Naive thymus-derived CD8-positive, alpha-beta T cell (primary cell): ENCODE data around the gene OR8H3. TPM values are rescaled to one million over a fixed set of nuclear protein-coding genes. Genes with fewer than 3 reads are reported as not detected.
"Not testable (repeated sequence)": the region's sequence is repeated elsewhere in the genome, so short reads cannot be mapped to it uniquely, and the experiment has no call there.

Experiments
- ATAC-seq, 2 donors: fragments of 150-1000 bp; cut with Tn5 transposase in 1 of 2; sonication (Bioruptor Pico), chemical (Tn5 transposase) in 1 of 2; 1 replicate in 1 of 2; 2 replicates in 1 of 2; pipeline ENCODE4 v1.10.0; 2021; ENCODE audit warnings: mild to moderate bottlenecking in 2 of 2, moderate library complexity in 2 of 2
- POLR2A ChIA-PET: fragments of 350-600 bp; sonication (Branson Sonifier 250); formaldehyde crosslinking; loops from one replicate; lab custom pipeline; 2021; ENCODE audit warnings: antibody characterized with exemption; lab: Charles Lee
- DNase-seq, 10 donors: peaks; one replicate each; pipeline versions ENCODE4 v3.0.0 to v3.0.0-alpha.2; 2020 to 2022
- H3K27ac Mint-ChIP-seq, 10 donors: one replicate each; pipeline ENCODE4 v1.8.0; 2020 to 2022; ENCODE audit warnings: mild to moderate bottlenecking in 10 of 10, mixed read lengths in 10 of 10, moderate library complexity in 4 of 10, inconsistent platforms in 1 of 10
- H3K27me3 Mint-ChIP-seq, 5 donors: one replicate each; pipeline ENCODE4 v1.8.0; 2021 to 2022; ENCODE audit warnings: mixed read lengths in 5 of 5
- H3K36me3 Mint-ChIP-seq, 3 donors: one replicate each; pipeline ENCODE4 v1.8.0; 2020 to 2022; ENCODE audit warnings: mixed read lengths in 3 of 3, mild to moderate bottlenecking in 2 of 3, inconsistent platforms in 1 of 3
- H3K4me1 Mint-ChIP-seq, 4 donors: one replicate each; pipeline ENCODE4 v1.8.0; 2021 to 2022; ENCODE audit warnings: mixed read lengths in 4 of 4
- H3K4me3 Mint-ChIP-seq, 10 donors: one replicate each; pipeline ENCODE4 v1.8.0; 2020 to 2022; ENCODE audit warnings: mild to moderate bottlenecking in 10 of 10, mixed read lengths in 10 of 10, moderate library complexity in 6 of 10, inconsistent platforms in 1 of 10
- H3K9me3 Mint-ChIP-seq, 9 donors: one replicate each; pipeline ENCODE4 v1.8.0; 2020 to 2022; ENCODE audit warnings: mixed read lengths in 9 of 9, mild to moderate bottlenecking in 3 of 9, inconsistent platforms in 1 of 9, moderate library complexity in 1 of 9
- polyA plus RNA-seq, 3 donors: library from polyadenylated mRNA; unstranded; fragments of 300-500 nt; fragmentation: Illumina TruSeq; gene quantifications; one replicate each; pipeline ENCODE4 v1.2.3, GENCODE V29; 2021
- total RNA-seq, 8 experiments: library from RNA in 2 of 8; stranded (reverse) in 2 of 8; gene quantifications; one replicate each; pipeline ENCODE4 v1.2.3 and lab custom pipeline; 2021 to 2026

The OR8H3 gene, protein sequence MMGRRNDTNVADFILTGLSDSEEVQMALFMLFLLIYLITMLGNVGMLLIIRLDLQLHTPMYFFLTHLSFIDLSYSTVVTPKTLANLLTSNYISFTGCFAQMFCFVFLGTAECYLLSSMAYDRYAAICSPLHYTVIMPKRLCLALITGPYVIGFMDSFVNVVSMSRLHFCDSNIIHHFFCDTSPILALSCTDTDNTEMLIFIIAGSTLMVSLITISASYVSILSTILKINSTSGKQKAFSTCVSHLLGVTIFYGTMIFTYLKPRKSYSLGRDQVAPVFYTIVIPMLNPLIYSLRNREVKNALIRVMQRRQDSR
- not detected for total RNA-seq
- not detected for polyA plus RNA-seq
- total RNA-seq (lab: John Stamatoyannopoulos, UW) = 0 reads per million in 6 experiments

- Mint-ChIP-seq H3K9me3 (peaks cover 3 to 29% (median 16%) of the 10 kb centered on the region in 9 donors), H3K36me3 (peaks cover 0 to 5% (median 0%) of the 10 kb centered on the region in 3 donors), H3K4me1 (no peaks in the 10 kb centered on the region), H3K4me3 (no peak within 1 kb of the TSS), H3K27me3 (no peaks in the 10 kb centered on the region), H3K27ac (no peak within 1 kb of the TSS)
- DNase-seq = no peak
- POLR2A ChIA-PET = no interaction called here
- ATAC-seq = no peak
Measured at GRCh38 chr11:56122073-56122472, at the start of gene OR8H3. TSS of gene OR8H3 (plus strand) at chr11:56122373. CDS start at chr11:56122373, 0 bp downstream.

DNA sequence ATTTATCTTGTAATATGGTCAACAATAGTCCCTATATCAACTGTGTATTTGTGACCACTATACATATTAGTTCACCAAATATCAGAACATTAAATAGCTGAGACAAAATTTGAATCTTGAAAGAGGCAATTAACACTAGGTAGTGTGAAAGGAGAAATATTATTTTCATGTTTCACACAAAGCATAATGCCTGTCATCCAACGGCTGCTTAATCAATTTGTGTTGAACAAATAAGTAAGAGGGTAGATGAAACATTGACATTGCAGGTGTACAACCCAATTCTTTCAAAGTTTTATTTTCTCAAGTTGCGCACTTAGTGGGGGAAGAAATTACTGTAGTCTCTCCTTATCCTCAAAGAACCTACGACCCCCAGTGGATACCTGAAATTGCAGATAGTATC is 32.5 kb upstream of the OR8H3 start:
- no peaks in the 10 kb centered on the region for H3K4me1 Mint-ChIP-seq
- peaks cover 0 to 35% (median 6%) of the 10 kb centered on the region in 9 donors for H3K9me3 Mint-ChIP-seq
- ATAC-seq = no peak
- H3K27me3 Mint-ChIP-seq = no peaks in the 10 kb centered on the region
- POLR2A ChIA-PET = no interaction called here
- H3K36me3 Mint-ChIP-seq = no peaks in the 10 kb centered on the region
- H3K4me3 Mint-ChIP-seq = no peak overlapping the region
- no peak for DNase-seq
- no peak overlapping the region for H3K27ac Mint-ChIP-seq

DNA sequence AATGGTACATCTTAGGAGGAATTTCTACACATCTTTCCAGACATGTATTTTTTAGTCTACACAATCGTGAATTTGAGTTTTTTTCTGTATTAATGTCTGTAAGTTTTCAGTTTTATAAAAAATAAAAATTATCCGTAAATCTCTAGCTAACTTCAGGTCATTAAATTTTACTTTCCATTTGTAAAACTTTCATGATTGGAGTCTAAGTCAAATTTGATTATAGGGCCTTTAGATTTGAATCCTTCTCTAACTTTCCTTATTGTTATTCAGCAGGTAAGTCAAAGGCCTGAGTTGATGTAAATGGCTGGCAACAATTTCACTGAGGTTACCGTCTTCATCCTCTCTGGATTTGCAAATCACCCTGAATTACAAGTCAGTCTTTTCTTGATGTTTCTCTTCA is 29.2 kb upstream of the OR8H3 start, which contains the start of gene OR8I2:
TSS of gene OR8I2 (plus strand) at position 301 of the 400 bp plus-strand sequence. CDS start at position 301, 0 bp downstream.
- Mint-ChIP-seq H3K27me3 (no peaks in the 10 kb centered on the region), H3K36me3 (no peaks in the 10 kb centered on the region), H3K27ac (no peak within 1 kb of the TSS)

GRCh38 chr11:56103210-56103737 is 18.9 kb upstream of the OR8H3 start, which contains the start of gene OR8H2:
TSS of gene OR8H2 (plus strand) at chr11:56103687. CDS start at chr11:56105043, 1,356 bp downstream.
- H3K4me1 Mint-ChIP-seq = no peaks in the 10 kb centered on the region
- no peak for DNase-seq
- peaks cover 0 to 9% (median 0%) of the 10 kb centered on the region in 3 donors for H3K36me3 Mint-ChIP-seq
- peaks cover under 1 to 32% (median 12%) of the 10 kb centered on the region in 9 donors for H3K9me3 Mint-ChIP-seq
- no peak within 1 kb of the TSS for H3K4me3 Mint-ChIP-seq
- ATAC-seq = no peak
- POLR2A ChIA-PET = no interaction called here
- H3K27ac Mint-ChIP-seq = no peak within 1 kb of the TSS
- H3K27me3 Mint-ChIP-seq = no peaks in the 10 kb centered on the region

More for the DNA sequence above, 29.2 kb upstream of the OR8H3 start, which contains the start of gene OR8I2:
- Mint-ChIP-seq H3K9me3 (peaks cover 4 to 26% (median 11%) of the 10 kb centered on the region in 9 donors), H3K4me1 (no peaks in the 10 kb centered on the region), H3K4me3 (no peak within 1 kb of the TSS)
- POLR2A ChIA-PET = no interaction called here
- ATAC-seq (no peak), DNase-seq (no peak)

DNA sequence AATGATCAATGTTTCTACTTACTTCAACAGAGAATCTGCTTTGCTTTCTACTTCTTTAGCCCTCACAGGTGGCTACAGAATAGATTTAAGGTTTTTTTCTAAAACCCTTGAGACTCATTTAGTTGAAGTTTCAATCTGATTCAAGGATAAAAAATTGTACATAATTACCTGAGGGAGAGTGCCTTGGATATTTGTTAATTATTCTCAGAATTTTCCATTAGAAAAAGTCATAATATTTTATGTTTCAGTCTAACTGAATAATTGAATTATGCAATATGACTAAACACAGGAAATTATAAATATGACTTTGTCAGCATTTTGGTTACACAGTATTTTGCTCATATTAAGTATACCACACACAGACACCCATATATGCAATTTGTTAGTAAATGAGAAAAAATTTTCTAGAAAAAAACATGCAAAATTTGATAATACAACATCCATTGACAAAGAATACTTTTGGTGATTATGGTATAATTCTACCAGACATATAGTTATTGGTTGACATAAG is 18.0 kb downstream of the OR8H3 start, which contains the start of gene OR8J3:
TSS of gene OR8J3 (minus strand) at position 51 of the 511 bp plus-strand sequence. CDS start 2,483 bp downstream, outside the sequence.
- Mint-ChIP-seq H3K27ac (no peak within 1 kb of the TSS), H3K9me3 (peaks cover 5 to 41% (median 19%) of the 10 kb centered on the region in 9 donors), H3K4me3 (no peak within 1 kb of the TSS), H3K27me3 (no peaks in the 10 kb centered on the region), H3K36me3 (peaks cover 0 to 6% (median 0%) of the 10 kb centered on the region in 3 donors), H3K4me1 (no peaks in the 10 kb centered on the region)
- DNase-seq (no peak), ATAC-seq (no peak)
- POLR2A ChIA-PET = no interaction called here

DNA sequence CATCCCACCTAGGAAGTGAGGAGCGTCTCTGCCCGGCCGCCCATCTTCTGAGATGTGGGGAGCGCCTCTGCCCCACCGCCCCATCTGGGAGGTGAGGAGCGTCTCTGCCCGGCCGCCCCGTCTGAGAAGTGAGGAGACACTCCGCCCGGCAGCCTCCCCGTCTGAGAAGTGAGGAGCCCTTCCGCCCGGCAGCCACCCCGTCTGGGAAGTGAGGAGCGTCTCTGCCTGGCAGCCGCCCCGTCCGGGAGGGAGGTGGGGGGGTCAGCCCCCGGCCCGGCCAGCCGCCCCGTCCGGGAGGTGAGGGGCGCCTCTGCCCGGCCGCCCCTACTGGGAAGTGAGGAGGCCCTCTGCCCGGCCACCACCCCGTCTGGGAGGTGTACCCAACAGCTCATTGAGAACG is 21.5 kb downstream of the OR8H3 start:
- H3K36me3 Mint-ChIP-seq, ATAC-seq, H3K27ac Mint-ChIP-seq, H3K4me3 Mint-ChIP-seq, H3K4me1 Mint-ChIP-seq, POLR2A ChIA-PET, DNase-seq, H3K27me3 Mint-ChIP-seq: not testable (repeated sequence)
- H3K9me3 Mint-ChIP-seq = peaks cover 7 to 31% (median 18%) of the 10 kb centered on the region in 9 donors

DNA sequence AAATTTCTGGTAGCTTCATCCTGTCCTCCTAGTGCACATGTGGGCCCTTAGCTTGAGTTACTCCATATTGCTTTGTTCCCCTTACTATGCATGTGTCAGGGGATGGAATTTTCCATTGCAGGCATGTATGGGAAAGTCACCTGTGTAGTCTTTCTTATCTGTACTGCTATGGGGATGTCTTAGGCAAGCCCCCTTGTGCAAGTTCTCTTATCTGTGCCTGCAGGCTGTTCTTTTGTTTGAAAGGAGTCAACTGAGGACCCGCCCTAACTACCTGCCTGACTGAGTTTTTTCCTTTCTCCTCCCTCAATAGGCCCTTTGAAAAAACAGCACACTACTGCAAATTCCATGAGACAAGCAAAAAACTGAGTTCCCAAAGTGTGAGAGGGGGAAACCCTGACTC is 29.2 kb downstream of the OR8H3 start:
- POLR2A ChIA-PET = no interaction called here
- ATAC-seq (no peak), DNase-seq (no peak)
- Mint-ChIP-seq H3K4me3 (no peak overlapping the region), H3K36me3 (peaks cover 0 to 13% (median 0%) of the 10 kb centered on the region in 3 donors), H3K27ac (no peak overlapping the region), H3K9me3 (peaks cover 8 to 70% (median 25%) of the 10 kb centered on the region in 9 donors), H3K4me1 (no peaks in the 10 kb centered on the region), H3K27me3 (no peaks in the 10 kb centered on the region)

DNA sequence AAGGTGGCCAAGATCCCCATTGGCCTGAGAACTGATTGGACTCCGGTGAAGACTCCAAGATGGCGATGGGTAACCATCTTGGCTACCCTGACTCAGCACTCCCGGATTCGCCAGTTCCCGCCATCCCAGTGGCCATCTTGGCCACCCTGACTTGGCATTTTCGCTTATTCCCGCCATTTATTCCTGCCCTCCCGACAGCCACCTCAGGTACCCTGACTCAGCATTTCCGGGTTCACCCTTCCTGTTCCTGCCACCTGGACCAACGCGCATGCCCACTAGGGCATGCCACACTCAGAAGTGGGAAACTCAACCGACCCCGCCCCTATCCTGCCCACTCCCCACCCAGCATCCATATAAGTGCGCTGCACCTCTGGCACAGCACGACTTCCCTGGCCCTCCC is 30.2 kb downstream of the OR8H3 start:
- POLR2A ChIA-PET = no interaction called here
- no peaks in the 10 kb centered on the region for H3K27me3 Mint-ChIP-seq
- no peak overlapping the region for H3K27ac Mint-ChIP-seq

DNA sequence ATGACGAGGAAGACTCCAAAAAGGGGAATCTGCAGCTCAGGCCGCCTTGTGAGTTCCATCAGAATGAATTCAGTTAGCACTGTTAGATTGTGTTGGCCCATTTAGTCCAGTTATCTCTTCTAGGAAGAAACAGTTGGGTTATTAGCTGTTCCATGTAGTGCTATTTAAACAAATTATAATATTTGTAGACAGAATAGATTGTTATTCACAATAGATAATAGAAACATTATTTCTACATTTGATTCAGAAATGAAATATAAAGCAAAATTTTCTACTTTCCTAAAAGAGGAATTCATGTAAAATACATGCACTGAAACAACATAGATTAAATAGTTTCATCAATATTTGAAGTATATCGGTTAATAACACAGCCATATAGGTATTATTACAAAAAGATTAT is 38.0 kb downstream of the OR8H3 start, which contains the start of gene OR8K5:
TSS of gene OR8K5 (minus strand) at position 101 of the 400 bp plus-strand sequence. CDS start at position 101, 0 bp downstream.
- no peak within 1 kb of the TSS for H3K27ac Mint-ChIP-seq
- peaks cover 7 to 36% (median 21%) of the 10 kb centered on the region in 9 donors for H3K9me3 Mint-ChIP-seq
- H3K4me3 Mint-ChIP-seq = no peak within 1 kb of the TSS
- H3K36me3 Mint-ChIP-seq = peaks cover 0 to 3% (median 0%) of the 10 kb centered on the region in 3 donors
- DNase-seq (no peak), ATAC-seq (no peak)
- H3K4me1 Mint-ChIP-seq = peaks cover 0 to 1% (median 0%) of the 10 kb centered on the region in 4 donors
- POLR2A ChIA-PET = no interaction called here
- no peaks in the 10 kb centered on the region for H3K27me3 Mint-ChIP-seq

More for the DNA sequence above, 30.2 kb downstream of the OR8H3 start:
- DNase-seq (no peak), ATAC-seq (no peak)
- Mint-ChIP-seq H3K4me1 (no peaks in the 10 kb centered on the region), H3K9me3 (peaks cover 11 to 77% (median 27%) of the 10 kb centered on the region in 9 donors), H3K36me3 (peaks cover 0 to 14% (median 0%) of the 10 kb centered on the region in 3 donors), H3K4me3 (no peak overlapping the region)

- Mint-ChIP-seq H3K27me3 (no peaks in the 10 kb centered on the region), H3K4me3 (no peak overlapping the region)
Measured at GRCh38 chr11:56163804-56164203, 41.6 kb downstream of the OR8H3 start.

GRCh38 chr11:56172256-56172830 is 50.2 kb downstream of the OR8H3 start:
- H3K4me1 Mint-ChIP-seq = no peaks in the 10 kb centered on the region
- ATAC-seq = no peak
- H3K27ac Mint-ChIP-seq = no peak overlapping the region
- H3K4me3 Mint-ChIP-seq = no peak overlapping the region
- DNase-seq = no peak
- H3K27me3 Mint-ChIP-seq = no peaks in the 10 kb centered on the region
- H3K9me3 Mint-ChIP-seq = peaks cover 0 to 33% (median 12%) of the 10 kb centered on the region in 9 donors
- POLR2A ChIA-PET = no interaction called here
- peaks cover 0 to 8% (median 0%) of the 10 kb centered on the region in 3 donors for H3K36me3 Mint-ChIP-seq

More at GRCh38 chr11:56163804-56164203, 41.6 kb downstream of the OR8H3 start:
- H3K27ac Mint-ChIP-seq = no peak overlapping the region
- H3K9me3 Mint-ChIP-seq = peaks cover 2 to 30% (median 16%) of the 10 kb centered on the region in 9 donors
- no peaks in the 10 kb centered on the region for H3K4me1 Mint-ChIP-seq
- peaks cover 0 to 6% (median 0%) of the 10 kb centered on the region in 3 donors for H3K36me3 Mint-ChIP-seq
- no peak for DNase-seq
- no peak for ATAC-seq
- POLR2A ChIA-PET = no interaction called here
